B cell (primary cell): ENCODE data around the gene NRIP2. TPM values are rescaled to one million over a fixed set of nuclear protein-coding genes. Genes with fewer than 3 reads are reported as not detected.
A peak's percentile ranks its signal among the peaks of the same experiment; 100 is the strongest.

Source experiments
- ATAC-seq: fragments of 200-7000 bp; cut with Tn5 transposase; one replicate; pipeline ENCODE4 v1.10.0; 2021; ENCODE audit warnings: low read depth, mild to moderate bottlenecking, moderate number of reproducible peaks, moderate library complexity
- CTCF ChIA-PET: fragments of 350-600 bp; sonication (Branson Sonifier 250); formaldehyde crosslinking; loops from one replicate; lab custom pipeline; 2021; ENCODE audit warnings: antibody characterized with exemption, inconsistent platforms; lab: Charles Lee
- POLR2A ChIA-PET: fragments of 350-600 bp; sonication (Branson Sonifier 250); formaldehyde crosslinking; loops from one replicate; lab custom pipeline; 2021; ENCODE audit warnings: antibody characterized with exemption; lab: Charles Lee
- DNase-seq: peaks from one replicate; pipeline ENCODE4 v3.0.0; 2013
- H2AFZ ChIP-seq: 2 replicates; pipeline ENCODE4 v1.6.1; 2012; ENCODE audit warnings: mild to moderate bottlenecking, low read depth, low read length; ENCODE audit not compliant: insufficient read depth, poor library complexity, severe bottlenecking
- H3K27ac ChIP-seq, 2 donors: 1 replicate in 1 of 2; 2 replicates in 1 of 2; pipeline ENCODE4 v1.5.1; 2012 to 2013; ENCODE audit warnings: low read length in 2 of 2, mild to moderate bottlenecking in 2 of 2, moderate library complexity in 1 of 2
- H3K27me3 ChIP-seq, 4 experiments: fragments of 200-600 bp in 1 of 4; sonication (generic) in 1 of 4; replicated peaks in 1 of 4; 1 replicate in 2 of 4; 2 replicates in 2 of 4; pipeline versions ENCODE4 v1.6.1 to v1.7.0; 2013 to 2016; ENCODE audit warnings: low read length in 3 of 4, mild to moderate bottlenecking in 2 of 4, mixed read lengths in 1 of 4, moderate library complexity in 1 of 4; ENCODE audit not compliant: insufficient read depth in 4 of 4, control insufficient read depth in 3 of 4; ENCODE audit errors: control extremely low read depth in 1 of 4
- H3K36me3 ChIP-seq, 2 experiments: replicated peaks in 1 of 2; 1 replicate in 1 of 2; 2 replicates in 1 of 2; pipeline versions ENCODE4 v1.6.1 to v1.7.1; 2013; ENCODE audit warnings: low read length in 1 of 2; ENCODE audit not compliant: insufficient read depth in 2 of 2, control insufficient read depth in 1 of 2; ENCODE audit errors: control extremely low read depth in 1 of 2, extremely low read depth in 1 of 2
- H3K4me1 ChIP-seq, 2 donors: fragments of 200-600 bp in 1 of 2; sonication (generic) in 1 of 2; 1 replicate in 1 of 2; 2 replicates in 1 of 2; pipeline versions ENCODE4 v1.5.1 to v1.6.1; 2013 to 2017; ENCODE audit warnings: low read length in 2 of 2; ENCODE audit not compliant: control insufficient read depth in 2 of 2, insufficient read depth in 2 of 2
- H3K4me2 ChIP-seq: replicated peaks from 2 replicates; pipeline ENCODE3; 2012; ENCODE audit warnings: mild to moderate bottlenecking, low read depth, low read length; ENCODE audit not compliant: poor library complexity, severe bottlenecking
- H3K4me3 ChIP-seq, 5 experiments: fragments of 200-600 bp in 1 of 5; sonication (generic) in 1 of 5; 1 replicate in 3 of 5; 2 replicates in 2 of 5; pipeline versions ENCODE4 v1.5.1 to v1.7.0; 2011 to 2016; ENCODE audit warnings: low read length in 4 of 5, mild to moderate bottlenecking in 4 of 5, low read depth in 2 of 5, control low read depth in 1 of 5, moderate library complexity in 1 of 5; ENCODE audit not compliant: insufficient read depth in 1 of 5; ENCODE audit errors: control extremely low read depth in 1 of 5, extremely low read depth in 1 of 5
- H3K79me2 ChIP-seq: fragments of 200-600 bp; sonication (generic); one replicate; pipeline ENCODE4 v1.6.0; 2016; ENCODE audit warnings: low read length; ENCODE audit not compliant: control insufficient read depth, insufficient read depth
- H3K9ac ChIP-seq: fragments of 200-600 bp; sonication (generic); 2 replicates; pipeline ENCODE4 v1.6.1; 2017; ENCODE audit warnings: mild to moderate bottlenecking, low read length, moderate library complexity
- H3K9me3 ChIP-seq, 3 donors: one replicate each; pipeline versions ENCODE4 v1.6.1 to v1.7.1; 2013; ENCODE audit warnings: low read length in 2 of 3; ENCODE audit not compliant: control insufficient read depth in 2 of 3, insufficient read depth in 1 of 3; ENCODE audit errors: control extremely low read depth in 1 of 3
- H4K20me1 ChIP-seq: 2 replicates; pipeline ENCODE4 v1.6.0; 2012; ENCODE audit warnings: mild to moderate bottlenecking, low read length; ENCODE audit not compliant: insufficient read depth, control insufficient read depth, poor library complexity, severe bottlenecking
- H3K27ac Mint-ChIP-seq: one replicate; pipeline ENCODE4 v1.8.0; 2021; ENCODE audit warnings: mixed read lengths
- H3K27me3 Mint-ChIP-seq: one replicate; pipeline ENCODE4 v1.8.0; 2021; ENCODE audit warnings: mixed read lengths
- H3K4me1 Mint-ChIP-seq: one replicate; pipeline ENCODE4 v1.8.0; 2021; ENCODE audit warnings: mixed read lengths
- H3K4me3 Mint-ChIP-seq: one replicate; pipeline ENCODE4 v1.8.0; 2021; ENCODE audit warnings: mixed read lengths
- H3K9me3 Mint-ChIP-seq: one replicate; pipeline ENCODE4 v1.8.0; 2022; ENCODE audit warnings: mixed read lengths; ENCODE audit not compliant: insufficient read depth
- CTCF ChIP-seq: fragments of 200-600 bp; IDR thresholded peaks from one replicate; pipeline ENCODE4 v1.8.0; 2022; ENCODE audit warnings: antibody characterized with exemption, mild to moderate bottlenecking
- EZH2 ChIP-seq: IDR thresholded peaks from 2 replicates; pipeline ENCODE4 v1.6.1; 2012; ENCODE audit warnings: borderline replicate concordance, low read depth, mild to moderate bottlenecking, moderate library complexity, low read length; ENCODE audit not compliant: insufficient read depth, poor library complexity, severe bottlenecking
- WGBS: methylation state at CpG from one replicate; pipeline ENCODE4 v1.1.5; 2013; ENCODE audit warnings: missing lambda C conversion rate; ENCODE audit not compliant: insufficient coverage; 5-methylcytosine and 5-hydroxymethylcytosine counted together
- intact Hi-C: fragments of 100-400 bp; cut with micrococcal nuclease; formaldehyde crosslinking; loops from one replicate; pipeline ENCODE4 v1.10.0; 2022
- polyA plus RNA-seq: library from polyadenylated mRNA; depleted of rRNA; stranded (reverse); fragments of >200 nt; gene quantifications from 2 replicates; pipeline ENCODE4 v1.2.3, GENCODE V29; 2012
- total RNA-seq, 2 donors: library from RNA; stranded (reverse); fragments of 120-200 nt in 1 of 2; gene quantifications; 1 replicate in 1 of 2; 2 replicates in 1 of 2; pipeline versions ENCODE4 v1.2.3 to v1.2.4, GENCODE V29; 2013 to 2022

The NRIP2 gene
- total and polyA plus RNA-seq, 2 donors (not counting 1 experiment from before 2014, with no cell fraction given) = not detected

- H3K4me3 ChIP-seq = no peak overlapping the region
- no peak overlapping the region for H3K4me3 Mint-ChIP-seq
- DNase-seq = no peak
- no peak overlapping the region for H3K4me2 ChIP-seq
- H3K79me2 ChIP-seq = no peaks in the 10 kb centered on the region
- H3K27me3 ChIP-seq = peaks cover 0 to 3% (median 0%) of the 10 kb centered on the region in 4 experiments
- H2AFZ ChIP-seq = no peak overlapping the region
- no peak overlapping the region for H3K27ac ChIP-seq
- no peaks in the 10 kb centered on the region for H3K9me3 Mint-ChIP-seq
- TF ChIP-seq CTCF = no peak
- no peak for TF ChIP-seq EZH2
- H3K9me3 ChIP-seq = no peaks in the 10 kb centered on the region
- POLR2A ChIA-PET = no interaction called here
- no peak for ATAC-seq
- H3K9ac ChIP-seq = no peak overlapping the region
- H4K20me1 ChIP-seq = no peaks in the 10 kb centered on the region
- H3K4me1 ChIP-seq = no peaks in the 10 kb centered on the region
- intact Hi-C loops = no loop called here
- peak overlapping the region; percentile 46 for H3K27ac Mint-ChIP-seq
- no peaks in the 10 kb centered on the region for H3K27me3 Mint-ChIP-seq
- H3K4me1 Mint-ChIP-seq = peaks cover 3% of the 10 kb centered on the region
- H3K36me3 ChIP-seq = peaks cover 0 to 5% of the 10 kb centered on the region in 2 experiments
- CTCF ChIA-PET = interaction anchor here (1.2 kb wide), 1 partner anchor 12 kb away, joined by 3 read pairs; no protein-coding TSS in a partner anchor
- 95% methylated on average over 2 of the region's 5 CpGs for WGBS
These were observed 1.5 kb downstream of the NRIP2 start for GRCh38 chr12:2833327-2833726.

GRCh38 chr12:2832550-2833127, 2.2 kb downstream of the NRIP2 start:
- POLR2A ChIA-PET = no interaction called here

More at GRCh38 chr12:2832550-2833127, 2.2 kb downstream of the NRIP2 start:
- H3K79me2 ChIP-seq = no peaks in the 10 kb centered on the region
- no peaks in the 10 kb centered on the region for H3K4me1 ChIP-seq
- TF ChIP-seq CTCF (no peak), EZH2 (no peak)
- H3K4me2 ChIP-seq = no peak overlapping the region
- H3K27me3 Mint-ChIP-seq = no peaks in the 10 kb centered on the region
- H3K27ac ChIP-seq = no peak overlapping the region
- H3K9me3 Mint-ChIP-seq = no peaks in the 10 kb centered on the region
- H3K27ac Mint-ChIP-seq = no peak overlapping the region
- WGBS = 94% methylated on average over 2 of the region's 6 CpGs
- CTCF ChIA-PET = interaction anchor here (1.2 kb wide), 1 partner anchor 12 kb away, joined by 3 read pairs; no protein-coding TSS in a partner anchor
- H4K20me1 ChIP-seq = no peaks in the 10 kb centered on the region
- ATAC-seq = no peak
- peaks cover 3% of the 10 kb centered on the region for H3K4me1 Mint-ChIP-seq
- H3K9ac ChIP-seq = no peak overlapping the region
- no peak overlapping the region for H3K4me3 Mint-ChIP-seq
- intact Hi-C loops = no loop called here
- H3K27me3 ChIP-seq = peaks cover 0 to 3% (median 0%) of the 10 kb centered on the region in 4 experiments
- DNase-seq = no peak
- H3K36me3 ChIP-seq = peaks cover 0 to 9% of the 10 kb centered on the region in 2 experiments
- no peak overlapping the region for H2AFZ ChIP-seq
- no peaks in the 10 kb centered on the region for H3K9me3 ChIP-seq
- no peak overlapping the region for H3K4me3 ChIP-seq
